ENCODE data around the gene AKAP12.

Gene AKAP12

DNA sequence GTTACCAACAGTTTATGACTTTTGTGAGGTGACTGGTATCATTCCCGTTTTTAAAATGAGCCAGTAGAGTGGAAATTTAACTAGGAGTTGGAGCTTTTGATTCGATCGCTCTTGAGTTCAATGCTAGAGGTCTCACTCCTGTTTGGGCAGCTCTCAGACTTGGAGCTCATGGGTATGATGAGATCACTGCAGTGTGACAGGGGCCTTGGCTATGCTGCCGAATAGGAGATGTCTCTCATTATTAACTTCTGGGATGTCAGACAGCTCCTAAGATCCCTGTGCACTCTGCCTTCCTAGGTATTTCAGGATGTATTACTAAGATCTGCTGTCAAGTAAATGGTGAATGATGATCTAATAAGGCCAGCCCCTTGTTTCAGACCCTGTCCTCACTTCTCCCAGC lies 20.4 kb downstream of the AKAP12 start:
- no peaks in the 10 kb centered on the region for H3K9me3 Mint-ChIP-seq
- TF ChIP-seq, protein P1, sequence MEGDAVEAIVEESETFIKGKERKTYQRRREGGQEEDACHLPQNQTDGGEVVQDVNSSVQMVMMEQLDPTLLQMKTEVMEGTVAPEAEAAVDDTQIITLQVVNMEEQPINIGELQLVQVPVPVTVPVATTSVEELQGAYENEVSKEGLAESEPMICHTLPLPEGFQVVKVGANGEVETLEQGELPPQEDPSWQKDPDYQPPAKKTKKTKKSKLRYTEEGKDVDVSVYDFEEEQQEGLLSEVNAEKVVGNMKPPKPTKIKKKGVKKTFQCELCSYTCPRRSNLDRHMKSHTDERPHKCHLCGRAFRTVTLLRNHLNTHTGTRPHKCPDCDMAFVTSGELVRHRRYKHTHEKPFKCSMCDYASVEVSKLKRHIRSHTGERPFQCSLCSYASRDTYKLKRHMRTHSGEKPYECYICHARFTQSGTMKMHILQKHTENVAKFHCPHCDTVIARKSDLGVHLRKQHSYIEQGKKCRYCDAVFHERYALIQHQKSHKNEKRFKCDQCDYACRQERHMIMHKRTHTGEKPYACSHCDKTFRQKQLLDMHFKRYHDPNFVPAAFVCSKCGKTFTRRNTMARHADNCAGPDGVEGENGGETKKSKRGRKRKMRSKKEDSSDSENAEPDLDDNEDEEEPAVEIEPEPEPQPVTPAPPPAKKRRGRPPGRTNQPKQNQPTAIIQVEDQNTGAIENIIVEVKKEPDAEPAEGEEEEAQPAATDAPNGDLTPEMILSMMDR (IDR thresholded peaks at IDR 0.05; ENCODE audit: unreplicated experiment in 3 of 3), result no peak
- H3K4me1 Mint-ChIP-seq, result peaks cover 51% of the 10 kb centered on the region
- no peaks in the 10 kb centered on the region for H3K27me3 Mint-ChIP-seq (ENCODE audit: low read depth)
- peak overlapping the region; percentile 38 to 69 (median 55) for H3K27ac Mint-ChIP-seq
- H3K4me3 Mint-ChIP-seq, result no peak overlapping the region
- H3K36me3 Mint-ChIP-seq (ENCODE audit: low read depth), result peaks cover 31% of the 10 kb centered on the region

DNA sequence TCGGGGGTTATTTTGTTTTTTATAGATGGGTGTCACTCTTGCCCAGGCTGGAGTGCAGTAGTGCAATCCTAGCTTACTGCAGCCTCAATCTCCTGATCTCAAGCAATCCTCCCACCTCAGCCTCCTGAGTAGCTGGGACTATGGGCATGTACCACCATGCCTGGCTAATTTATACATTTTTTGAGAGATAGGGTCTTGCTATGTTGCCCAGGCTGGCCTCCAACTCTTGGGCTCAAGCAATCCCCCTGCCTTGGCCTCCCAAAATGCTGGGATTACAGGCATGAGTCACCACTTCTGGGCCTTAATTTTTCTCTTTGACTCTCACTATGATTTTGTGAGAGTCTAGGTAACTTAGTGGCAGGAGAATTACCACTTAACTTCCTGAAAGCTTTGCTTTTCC lies 23.3 kb downstream of the AKAP12 start:
- H3K4me1 Mint-ChIP-seq, result peaks cover 45% of the 10 kb centered on the region
- H3K27ac Mint-ChIP-seq, result peak overlapping the region; percentile 62 to 77 (median 65)
- no peak overlapping the region for H3K4me3 Mint-ChIP-seq
- H3K36me3 Mint-ChIP-seq (ENCODE audit: low read depth), result peaks cover 38% of the 10 kb centered on the region
- H3K27me3 Mint-ChIP-seq (ENCODE audit: low read depth), result no peaks in the 10 kb centered on the region
- TF ChIP-seq, protein P1 (IDR thresholded peaks at IDR 0.05; ENCODE audit: unreplicated experiment in 3 of 3), result no peak
- no peaks in the 10 kb centered on the region for H3K9me3 Mint-ChIP-seq

DNA sequence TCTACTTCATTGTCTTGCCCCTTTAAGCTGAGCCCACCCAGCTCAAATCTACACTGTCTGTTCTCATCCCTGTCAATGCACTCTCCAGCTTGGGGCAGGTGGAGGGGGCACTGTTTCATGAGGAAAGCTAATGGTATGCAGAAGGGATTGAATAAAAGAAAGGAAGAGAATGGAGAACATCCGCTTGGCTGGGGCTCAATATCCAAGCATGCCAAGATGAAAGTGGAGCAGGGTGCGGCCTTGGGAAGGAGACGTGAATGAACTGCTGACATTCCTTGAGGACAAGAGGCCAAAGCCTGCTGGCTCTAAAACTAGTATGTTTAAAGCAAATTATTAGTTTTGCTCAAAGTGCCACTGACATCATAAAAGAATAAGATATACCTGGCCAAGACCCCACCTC lies 24.2 kb downstream of the AKAP12 start:
- Mint-ChIP-seq H3K27ac (peak overlapping the region in 2 of 3 experiments; percentile 62 to 67), H3K9me3 (no peaks in the 10 kb centered on the region), H3K4me1 (peaks cover 40% of the 10 kb centered on the region)

DNA sequence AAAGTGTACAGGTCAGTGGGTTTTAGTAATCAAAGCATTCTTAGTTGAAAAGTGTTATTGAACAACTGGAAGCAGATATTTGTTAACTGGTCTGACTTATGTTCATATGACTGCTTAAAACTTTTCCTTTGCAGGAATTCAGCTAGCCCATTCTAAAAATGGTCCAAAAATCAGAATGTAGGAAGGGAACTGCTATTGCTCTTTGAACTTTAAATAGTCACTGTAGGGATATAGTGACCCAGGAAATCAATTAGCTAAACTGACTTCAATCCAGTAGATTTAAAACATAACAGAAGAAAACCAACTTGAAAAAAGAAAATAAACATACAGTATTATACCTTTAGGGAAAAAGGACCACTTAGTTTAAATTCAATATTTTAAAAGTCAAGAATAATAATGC lies 25.5 kb downstream of the AKAP12 start:
- Mint-ChIP-seq H3K27ac (no peak overlapping the region), H3K36me3 (ENCODE audit: low read depth) (peaks cover 34% of the 10 kb centered on the region), H3K4me1 (peaks cover 45% of the 10 kb centered on the region), H3K4me3 (no peak overlapping the region), H3K27me3 (ENCODE audit: low read depth) (no peaks in the 10 kb centered on the region), H3K9me3 (no peaks in the 10 kb centered on the region)
- TF ChIP-seq, protein P1 (IDR thresholded peaks at IDR 0.05; ENCODE audit: unreplicated experiment in 3 of 3), result no peak

More for the DNA sequence above, 24.2 kb downstream of the AKAP12 start:
- peaks cover 34% of the 10 kb centered on the region for H3K36me3 Mint-ChIP-seq (ENCODE audit: low read depth)
- no peak overlapping the region for H3K4me3 Mint-ChIP-seq
- TF ChIP-seq, protein P1 (IDR thresholded peaks at IDR 0.05; ENCODE audit: unreplicated experiment in 3 of 3), result no peak
- H3K27me3 Mint-ChIP-seq (ENCODE audit: low read depth), result no peaks in the 10 kb centered on the region

DNA sequence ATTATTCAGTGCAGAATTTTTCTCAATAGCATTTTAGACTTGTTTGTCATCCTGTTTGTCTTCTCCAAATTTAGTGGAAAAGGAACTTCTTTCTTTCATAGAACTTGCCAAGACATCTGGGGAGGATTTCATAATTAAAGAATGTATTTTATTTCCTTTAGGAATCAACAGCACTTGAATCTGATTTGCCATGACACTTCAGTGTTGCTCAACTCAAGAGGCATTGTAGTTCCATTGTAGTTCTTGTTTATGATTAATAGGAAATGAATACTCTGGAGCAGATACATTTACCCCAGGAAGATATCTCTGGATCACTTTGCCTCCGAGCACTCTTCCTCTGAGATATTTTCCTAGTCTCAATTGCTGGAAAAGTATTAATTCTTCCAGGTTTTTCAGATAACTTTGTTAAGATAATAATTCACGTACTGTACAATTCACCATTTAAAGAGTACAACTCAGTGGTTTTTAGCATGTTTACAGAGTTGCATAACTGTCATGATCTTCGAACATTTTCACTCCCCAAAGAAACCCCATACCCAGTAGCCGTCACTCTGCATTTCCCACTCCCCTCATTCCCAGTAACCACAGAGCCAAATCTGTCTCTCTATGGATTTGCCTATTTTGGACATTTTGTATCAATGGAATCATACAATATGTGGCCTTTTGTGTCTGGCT lies 29.7 kb downstream of the AKAP12 start:
- TF ChIP-seq, protein P1 (IDR thresholded peaks at IDR 0.05; ENCODE audit: unreplicated experiment in 3 of 3), result no peak
- Mint-ChIP-seq H3K36me3 (ENCODE audit: low read depth) (peaks cover 26% of the 10 kb centered on the region), H3K27me3 (ENCODE audit: low read depth) (no peaks in the 10 kb centered on the region), H3K27ac (peak overlapping the region; percentile 75 to 88 (median 87)), H3K9me3 (no peaks in the 10 kb centered on the region), H3K4me1 (peaks cover 34% of the 10 kb centered on the region), H3K4me3 (no peak overlapping the region)

DNA sequence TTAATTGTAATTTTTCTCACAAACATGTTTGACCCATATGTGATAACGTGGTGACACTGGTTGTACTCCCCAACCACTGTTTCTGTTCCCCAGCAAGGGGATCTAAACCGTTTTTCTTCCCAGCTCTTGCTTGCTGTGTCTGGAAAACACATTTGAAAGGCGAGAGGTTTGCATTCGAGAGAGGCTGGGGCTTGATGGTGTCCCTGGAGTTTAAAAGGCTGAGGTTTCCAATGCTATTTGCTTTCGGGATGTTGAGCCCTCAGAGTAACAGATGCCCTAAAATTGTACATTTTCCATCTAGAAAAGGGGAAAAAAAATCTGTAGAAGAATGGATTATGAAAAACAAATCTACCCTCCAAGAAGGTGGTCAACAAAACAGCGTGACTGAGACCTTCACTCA lies 35.4 kb downstream of the AKAP12 start:
- TF ChIP-seq, protein P1 (IDR thresholded peaks at IDR 0.05; ENCODE audit: unreplicated experiment in 3 of 3), result no peak
- peaks cover 8% of the 10 kb centered on the region for H3K36me3 Mint-ChIP-seq (ENCODE audit: low read depth)
- H3K9me3 Mint-ChIP-seq, result no peaks in the 10 kb centered on the region
- H3K4me1 Mint-ChIP-seq, result peaks cover 46% of the 10 kb centered on the region
- H3K27me3 Mint-ChIP-seq (ENCODE audit: low read depth), result no peaks in the 10 kb centered on the region
- no peak overlapping the region for H3K4me3 Mint-ChIP-seq
- H3K27ac Mint-ChIP-seq, result peak overlapping the region in 2 of 3 experiments; percentile 30 to 31
